IPS-18c (cell line): ENCODE results near the gene CCR4.
"Not testable (repeated sequence)": the region's sequence is repeated elsewhere in the genome, so short reads cannot be mapped to it uniquely, and the experiment has no call there.

ENCODE experiments used
- H3K4me3 ChIP-seq: 2 replicates; pipeline ENCODE4 v1.7.0; 2013; ENCODE audit warnings: low read depth, mild to moderate bottlenecking, low read length, moderate library complexity; ENCODE audit not compliant: insufficient read depth
- H3K9me3 ChIP-seq: one replicate; pipeline ENCODE4 v1.6.1; 2013; ENCODE audit warnings: mild to moderate bottlenecking, low read length, moderate library complexity; ENCODE audit not compliant: control insufficient read depth, insufficient read depth

Gene CCR4

DNA sequence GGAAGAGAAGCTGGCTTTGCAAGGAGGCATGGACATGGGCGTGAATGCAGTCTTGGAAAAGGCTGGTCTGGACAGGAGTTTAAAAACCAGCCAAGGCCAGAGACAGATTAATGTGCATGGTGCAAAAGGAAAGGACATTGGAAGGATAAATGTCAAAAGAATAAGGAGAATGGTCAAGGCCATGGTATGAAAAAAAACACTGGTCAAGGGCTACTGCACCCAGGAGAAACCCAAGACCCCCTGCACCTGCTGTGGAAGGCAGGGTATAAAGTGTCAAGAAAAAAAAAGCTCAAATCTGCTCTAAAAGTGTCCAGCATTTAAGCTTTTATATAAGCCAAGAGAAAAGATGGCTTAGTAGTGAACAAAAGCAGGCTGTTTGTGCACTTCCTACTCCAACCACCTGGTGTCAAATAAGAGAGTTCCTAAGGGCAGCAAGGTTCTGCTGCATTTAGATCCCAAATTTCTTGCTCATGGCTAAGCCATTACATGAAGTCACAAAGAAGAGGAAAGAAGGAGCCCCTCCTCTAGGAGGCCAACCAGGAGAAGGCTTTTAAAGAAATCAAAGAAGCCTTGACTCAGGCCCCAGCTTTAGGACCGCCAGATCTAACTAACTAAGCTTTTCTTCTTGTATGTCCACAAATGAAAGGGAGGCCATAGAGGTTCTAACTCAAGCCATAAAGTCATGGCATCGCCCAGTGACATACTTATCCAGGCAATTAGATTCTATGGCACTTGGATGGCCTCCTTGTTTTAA, 16.9 kb downstream of the CCR4 start:
- no peak overlapping the region for H3K4me3 ChIP-seq
- peaks cover 4% of the 10 kb centered on the region for H3K9me3 ChIP-seq

DNA sequence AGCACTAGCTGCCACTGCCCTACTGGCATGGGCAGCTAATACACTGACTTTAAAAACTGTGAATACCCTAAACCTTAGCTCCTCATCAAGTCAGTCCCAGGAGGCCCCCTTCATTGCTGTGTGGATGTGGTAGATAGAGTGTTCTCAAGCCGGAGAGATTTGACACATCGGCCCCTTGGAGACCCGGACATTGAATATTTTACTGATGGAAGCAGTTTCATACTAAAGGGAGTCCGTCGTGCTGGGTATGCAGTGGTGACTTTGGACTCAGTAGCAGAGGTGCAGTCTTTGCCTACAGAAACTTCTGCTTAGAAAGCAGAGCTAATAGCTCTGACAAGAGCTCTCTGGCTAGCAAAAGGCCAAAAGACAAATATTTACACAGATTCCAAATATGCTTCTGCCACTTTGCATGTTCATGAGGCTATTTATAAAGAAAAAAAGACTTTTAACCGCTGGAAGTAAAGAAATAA, 17.5 kb downstream of the CCR4 start:
- Histone ChIP-seq H3K9me3 (peaks cover 4% of the 10 kb centered on the region), H3K4me3 (no peak overlapping the region)

DNA sequence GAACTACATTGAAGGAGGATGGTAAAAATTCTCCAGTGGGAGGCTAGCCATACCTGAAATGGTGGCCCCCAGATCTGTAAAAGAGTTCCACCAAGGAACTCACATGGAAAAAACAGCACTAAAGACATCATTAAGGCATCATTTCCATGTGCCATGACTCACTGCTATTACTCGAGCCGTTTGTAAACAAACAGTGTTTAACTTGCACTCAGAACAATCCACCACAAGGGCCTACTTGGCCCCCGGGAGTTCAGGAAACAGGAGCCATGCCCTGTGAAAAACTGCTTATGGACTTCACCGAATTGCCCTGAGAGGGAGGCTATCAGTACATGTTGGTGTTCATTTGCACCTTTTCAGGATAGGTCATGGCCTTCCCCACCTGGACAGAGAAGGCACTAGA, 18.2 kb downstream of the CCR4 start:
- H3K4me3 ChIP-seq, result no peak overlapping the region

DNA sequence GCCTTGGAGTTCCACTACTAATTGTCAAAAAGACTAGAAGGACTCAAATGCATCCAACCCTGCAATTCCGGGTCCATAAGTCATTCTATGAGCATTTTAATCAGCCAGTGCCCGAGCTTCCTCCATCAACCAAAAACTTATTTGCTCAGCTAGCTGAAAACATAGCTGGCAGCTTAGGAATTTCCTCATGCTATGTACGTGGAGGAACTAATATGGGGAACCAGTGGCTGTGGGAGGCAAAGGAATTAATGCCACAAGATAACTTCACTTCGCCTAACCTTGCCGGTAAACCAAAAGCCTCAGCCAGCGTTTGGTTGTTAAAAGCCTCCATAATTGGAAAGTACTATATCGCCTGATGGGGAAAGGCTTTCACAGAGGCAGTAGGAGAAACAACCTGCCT, 19.8 kb downstream of the CCR4 start:
- H3K9me3 ChIP-seq, H3K4me3 ChIP-seq: not testable (repeated sequence)

More for the DNA sequence above, 18.2 kb downstream of the CCR4 start:
- H3K9me3 ChIP-seq, result peaks cover 4% of the 10 kb centered on the region

DNA sequence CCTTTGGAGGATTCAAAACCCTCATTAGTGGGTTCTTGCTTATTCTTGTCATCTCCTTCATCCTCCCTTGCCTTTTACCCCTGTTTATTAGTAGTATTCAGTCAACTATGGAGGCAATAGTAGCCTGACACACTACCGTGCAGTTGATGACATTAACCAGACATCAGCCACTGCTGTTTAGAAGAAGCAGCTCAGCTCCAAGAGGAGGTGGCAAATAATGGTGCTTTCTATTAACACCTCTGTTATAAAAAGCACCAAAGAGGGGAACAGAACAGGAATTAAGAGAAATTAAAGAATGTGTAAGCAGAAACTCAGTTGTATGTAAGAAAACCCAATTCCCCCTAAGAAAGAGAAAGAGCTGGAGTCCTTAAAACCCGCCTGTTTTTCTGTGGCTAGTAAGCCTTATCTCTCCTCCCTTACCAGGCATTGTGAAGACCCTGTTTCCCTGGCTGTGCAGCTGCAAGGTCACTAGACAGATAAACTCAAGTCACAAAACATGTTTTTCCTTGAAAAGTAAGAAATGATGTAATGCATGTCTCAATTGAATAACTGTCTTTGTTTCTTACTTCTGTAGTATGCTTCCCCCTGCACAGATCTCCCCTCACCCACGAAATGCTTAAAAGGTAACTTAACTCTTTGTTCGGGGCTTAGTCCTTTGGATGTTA, 21.2 kb downstream of the CCR4 start:
- H3K4me3 ChIP-seq, result no peak overlapping the region
- no peaks in the 10 kb centered on the region for H3K9me3 ChIP-seq

DNA sequence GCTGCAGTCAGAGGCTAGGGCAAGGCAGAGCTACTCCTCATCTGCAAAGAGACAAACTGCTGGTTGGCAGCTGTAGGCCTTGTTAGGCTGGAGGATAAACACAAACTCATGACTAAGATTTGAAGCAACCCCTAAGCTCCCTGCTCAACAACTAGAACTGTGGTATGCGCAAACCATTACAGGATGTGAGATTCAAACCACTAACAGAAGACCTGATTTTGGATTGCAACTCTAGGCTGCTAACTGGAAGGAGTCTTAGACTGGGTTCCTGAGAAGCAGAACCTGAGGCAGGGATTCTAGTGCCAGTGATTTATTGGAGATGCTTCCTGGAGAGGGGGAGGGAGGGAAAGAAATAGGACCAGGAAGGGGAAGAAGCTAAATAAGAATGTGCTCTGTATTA, 22.5 kb downstream of the CCR4 start:
- Histone ChIP-seq H3K9me3 (no peaks in the 10 kb centered on the region), H3K4me3 (no peak overlapping the region)

DNA sequence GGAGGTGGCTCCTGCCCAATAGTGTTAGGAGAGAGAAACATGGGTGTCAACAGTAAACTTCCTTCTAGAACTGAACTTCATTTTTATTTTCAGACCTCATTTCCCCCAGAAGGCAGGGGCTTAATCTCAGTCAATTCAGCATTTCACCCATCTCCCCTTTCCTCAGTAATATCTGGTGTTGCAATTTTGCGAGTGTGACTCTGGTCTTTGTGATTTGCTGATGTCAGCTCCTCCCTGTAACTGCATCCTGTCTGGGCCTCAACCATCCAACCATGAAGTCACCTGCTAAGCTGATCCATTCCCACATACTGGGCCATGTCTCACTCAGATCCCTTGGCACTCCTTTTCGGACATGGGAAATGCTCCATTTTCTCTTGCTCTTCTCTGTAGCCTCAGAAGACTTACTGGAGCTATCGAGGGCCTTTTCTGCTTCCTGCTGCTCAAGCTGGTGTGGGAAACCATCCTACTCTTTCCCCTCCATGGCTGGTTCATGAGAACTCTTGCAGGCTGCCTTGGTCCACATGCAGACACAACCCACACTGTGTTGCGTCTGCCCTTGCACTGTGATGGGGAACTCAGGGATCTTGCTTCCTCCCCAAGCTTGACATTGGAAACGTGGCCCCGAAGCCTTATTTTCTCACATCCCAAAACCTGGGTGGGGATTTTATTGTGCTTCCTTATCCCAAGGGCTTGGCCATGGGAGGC, 24.6 kb downstream of the CCR4 start:
- H3K9me3 ChIP-seq, result no peaks in the 10 kb centered on the region
- no peak overlapping the region for H3K4me3 ChIP-seq

DNA sequence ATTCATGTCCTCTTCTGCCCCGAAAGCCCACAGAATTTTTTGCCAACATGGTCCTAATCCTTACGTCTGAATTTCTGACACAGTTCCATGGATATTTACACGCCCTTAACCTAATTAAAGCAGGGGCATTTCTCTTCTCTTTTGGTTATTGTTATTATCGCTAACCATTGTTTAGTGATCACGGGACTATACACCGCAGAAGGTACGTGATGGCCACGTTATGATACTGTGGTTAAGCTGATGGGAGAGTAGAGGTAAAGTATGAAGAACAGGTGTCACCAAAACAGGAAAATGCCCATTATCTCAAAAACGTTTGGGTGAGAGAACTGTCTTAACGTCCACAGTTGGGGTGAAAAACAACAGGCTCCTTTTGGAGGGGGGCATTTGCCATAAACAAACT, 26.4 kb downstream of the CCR4 start:
- H3K9me3 ChIP-seq, result no peaks in the 10 kb centered on the region
- no peak overlapping the region for H3K4me3 ChIP-seq

DNA sequence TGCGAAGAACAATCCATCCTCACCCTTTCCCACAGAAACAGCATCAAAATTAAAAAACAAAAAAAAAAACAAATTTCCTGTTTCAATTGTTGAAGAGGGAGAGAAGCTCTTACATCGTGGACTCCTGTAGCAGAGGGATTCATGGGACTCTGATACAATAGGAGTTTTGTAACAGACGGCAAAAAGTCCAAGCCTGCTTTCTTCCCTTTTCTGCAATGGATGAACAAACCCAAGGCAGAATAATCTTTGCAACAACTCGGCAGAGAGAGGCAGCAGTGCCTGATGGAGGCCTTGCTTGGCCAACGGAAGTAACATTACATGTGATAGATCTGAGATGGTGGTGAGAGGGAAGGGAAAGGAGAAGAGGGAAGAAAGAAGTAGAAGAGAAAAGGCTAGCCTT, 26.9 kb downstream of the CCR4 start:
- H3K4me3 ChIP-seq, result no peak overlapping the region

DNA sequence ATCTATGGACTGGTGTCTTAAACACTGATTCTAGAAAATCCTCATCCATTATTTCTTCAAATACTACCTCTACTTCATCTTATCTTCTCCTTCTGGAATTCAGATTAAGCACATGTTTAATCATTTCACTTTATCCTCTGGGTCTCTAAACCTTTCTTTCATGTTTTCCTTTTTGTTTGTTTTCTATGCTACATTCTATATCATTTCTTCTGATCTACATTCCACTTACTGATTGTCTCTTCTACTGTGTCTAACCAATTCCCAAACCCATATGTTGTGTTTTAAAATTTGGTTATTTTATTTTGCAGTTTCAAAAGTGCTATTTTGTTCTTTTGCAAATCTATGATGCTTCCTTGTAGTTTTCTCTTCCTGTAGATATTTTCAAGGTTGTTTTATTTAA, 31.7 kb downstream of the CCR4 start:
- H3K4me3 ChIP-seq, result no peak overlapping the region
- H3K9me3 ChIP-seq, result no peaks in the 10 kb centered on the region

More for the DNA sequence above, 26.9 kb downstream of the CCR4 start:
- no peaks in the 10 kb centered on the region for H3K9me3 ChIP-seq

DNA sequence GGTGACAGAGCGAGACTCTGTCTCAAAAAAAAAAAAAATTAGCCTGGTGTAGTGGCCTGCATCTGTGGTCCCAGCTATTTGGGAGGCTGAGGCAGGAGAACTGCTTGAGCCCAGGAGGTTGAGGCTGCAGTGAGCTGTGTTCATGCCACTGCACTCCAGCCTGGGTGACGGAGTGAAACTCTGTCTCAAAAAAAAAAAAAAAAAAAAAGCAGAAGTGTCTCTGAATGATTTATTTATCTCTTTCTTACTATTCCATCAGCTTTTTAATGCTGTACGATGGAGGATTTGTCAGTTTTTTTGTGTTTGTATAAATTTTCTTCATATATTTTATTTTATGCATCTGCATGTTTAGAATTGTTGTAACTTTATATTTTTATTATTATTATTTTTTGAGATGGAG, 33.5 kb downstream of the CCR4 start:
- not testable (repeated sequence) for H3K4me3 ChIP-seq, H3K9me3 ChIP-seq

DNA sequence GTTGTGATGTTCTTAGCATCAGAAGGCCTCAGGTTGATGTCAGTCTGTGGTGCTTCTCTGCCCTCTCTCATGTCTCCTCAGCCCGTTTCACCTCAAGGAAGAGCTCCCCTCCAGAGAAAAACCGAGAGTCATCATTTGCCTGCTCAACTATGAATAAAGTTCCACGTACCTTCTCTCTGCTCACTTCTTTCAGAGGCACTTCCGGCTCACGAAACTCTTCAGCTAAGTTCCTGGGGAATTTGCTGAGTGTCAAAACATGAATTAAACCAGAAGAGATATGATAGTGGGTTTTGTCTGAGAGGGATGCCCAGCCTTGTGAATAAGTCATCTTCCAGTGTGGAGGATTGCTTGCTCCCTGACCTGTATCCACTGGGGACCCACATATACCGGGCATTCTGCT, 37.7 kb downstream of the CCR4 start:
- no peak overlapping the region for H3K4me3 ChIP-seq
- no peaks in the 10 kb centered on the region for H3K9me3 ChIP-seq

DNA sequence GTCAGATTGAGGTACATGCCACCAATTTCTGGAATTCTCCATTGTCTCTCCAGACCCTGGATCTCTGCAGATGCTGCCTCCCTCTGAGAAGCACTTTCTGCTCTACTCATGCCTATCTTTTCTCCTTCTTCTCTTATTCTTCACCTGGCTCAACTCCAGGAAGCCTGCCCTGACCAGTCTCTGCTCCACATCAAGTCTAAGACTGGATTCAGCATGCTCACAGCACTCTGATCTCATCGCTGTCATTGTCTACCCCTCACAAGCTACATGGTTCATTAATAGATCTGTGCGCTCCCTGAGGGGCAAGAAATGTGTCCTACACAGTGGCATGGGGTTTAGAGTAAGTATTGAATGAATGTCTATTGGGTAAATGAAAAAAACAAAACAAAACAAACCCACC, 38.7 kb downstream of the CCR4 start:
- Histone ChIP-seq H3K4me3 (no peak overlapping the region), H3K9me3 (no peaks in the 10 kb centered on the region)

DNA sequence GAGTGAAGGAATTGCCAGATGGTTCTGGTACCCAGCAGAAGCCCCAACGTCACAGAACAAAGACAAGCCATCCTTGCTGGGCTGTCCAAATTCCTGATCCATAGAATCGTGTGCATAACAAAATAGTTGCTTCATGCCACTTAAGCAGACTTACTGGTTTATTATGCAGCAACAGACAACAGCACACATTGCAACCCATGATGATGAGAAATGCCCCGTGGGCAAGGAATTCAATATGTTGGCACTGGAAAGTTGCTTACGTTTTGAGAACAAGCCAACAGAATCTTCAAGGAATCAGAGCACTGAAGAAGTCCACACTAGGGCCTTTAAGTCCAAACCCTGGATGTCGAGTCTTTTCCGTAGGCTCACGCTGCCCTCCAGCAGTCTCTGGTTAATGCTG, 40.3 kb downstream of the CCR4 start:
- Histone ChIP-seq H3K4me3 (no peak overlapping the region), H3K9me3 (no peaks in the 10 kb centered on the region)

DNA sequence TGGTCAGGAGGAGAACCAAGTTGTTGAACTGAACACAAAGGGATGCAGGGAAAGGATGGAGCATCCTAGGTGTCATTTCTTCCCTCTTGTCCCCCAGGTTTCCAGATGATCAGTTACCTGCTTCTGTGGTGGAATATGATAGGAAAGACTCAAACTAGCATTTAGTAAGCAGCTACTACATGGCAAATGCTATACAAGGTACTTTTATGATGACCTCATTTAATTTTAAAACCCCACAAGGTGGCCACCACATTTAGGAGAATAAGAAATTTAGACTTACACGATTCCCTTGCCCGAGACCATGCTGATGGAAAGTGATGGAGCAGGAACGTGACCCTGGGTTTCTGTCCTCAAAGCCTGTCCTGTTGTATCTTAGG, 40.9 kb downstream of the CCR4 start:
- no peak overlapping the region for H3K4me3 ChIP-seq
- H3K9me3 ChIP-seq, result no peaks in the 10 kb centered on the region

DNA sequence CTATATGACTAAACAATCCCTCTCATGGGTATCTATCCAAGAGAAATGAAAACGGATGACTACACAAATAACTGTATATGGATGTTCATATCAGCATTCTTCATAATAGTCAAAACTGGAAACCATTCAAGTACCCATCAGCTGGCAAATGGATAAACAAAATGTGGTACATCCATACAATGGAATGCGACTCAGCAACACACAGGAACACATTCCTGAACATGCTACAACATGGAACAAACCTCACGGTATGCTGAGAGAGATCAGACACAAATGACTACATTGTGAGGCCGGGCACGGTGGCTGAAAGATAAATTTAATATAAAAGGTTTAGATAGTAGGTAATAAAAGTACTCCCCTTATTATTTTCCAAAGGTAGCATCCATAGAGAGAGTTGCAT, 42.6 kb downstream of the CCR4 start:
- Histone ChIP-seq H3K9me3 (no peaks in the 10 kb centered on the region), H3K4me3 (no peak overlapping the region)

DNA sequence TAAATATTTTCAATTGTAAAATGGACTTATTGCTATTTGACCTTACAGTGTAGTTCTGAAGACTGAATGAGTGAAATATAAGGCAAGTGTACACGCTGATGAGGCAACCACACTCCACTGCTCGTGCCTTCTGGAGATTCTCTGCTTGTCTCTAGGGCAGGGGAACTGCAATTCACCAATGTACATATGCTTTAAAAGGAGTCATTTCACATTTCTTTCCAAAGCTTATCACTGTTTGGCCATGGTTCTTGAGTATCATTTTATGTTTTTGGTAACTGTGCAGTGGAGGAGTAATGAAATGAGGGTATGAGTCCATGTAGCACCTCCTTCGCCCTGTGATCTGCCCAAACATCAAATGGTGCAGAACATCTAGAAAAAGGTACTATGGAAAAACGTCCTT, 43.7 kb downstream of the CCR4 start:
- Histone ChIP-seq H3K4me3 (no peak overlapping the region), H3K9me3 (no peaks in the 10 kb centered on the region)

DNA sequence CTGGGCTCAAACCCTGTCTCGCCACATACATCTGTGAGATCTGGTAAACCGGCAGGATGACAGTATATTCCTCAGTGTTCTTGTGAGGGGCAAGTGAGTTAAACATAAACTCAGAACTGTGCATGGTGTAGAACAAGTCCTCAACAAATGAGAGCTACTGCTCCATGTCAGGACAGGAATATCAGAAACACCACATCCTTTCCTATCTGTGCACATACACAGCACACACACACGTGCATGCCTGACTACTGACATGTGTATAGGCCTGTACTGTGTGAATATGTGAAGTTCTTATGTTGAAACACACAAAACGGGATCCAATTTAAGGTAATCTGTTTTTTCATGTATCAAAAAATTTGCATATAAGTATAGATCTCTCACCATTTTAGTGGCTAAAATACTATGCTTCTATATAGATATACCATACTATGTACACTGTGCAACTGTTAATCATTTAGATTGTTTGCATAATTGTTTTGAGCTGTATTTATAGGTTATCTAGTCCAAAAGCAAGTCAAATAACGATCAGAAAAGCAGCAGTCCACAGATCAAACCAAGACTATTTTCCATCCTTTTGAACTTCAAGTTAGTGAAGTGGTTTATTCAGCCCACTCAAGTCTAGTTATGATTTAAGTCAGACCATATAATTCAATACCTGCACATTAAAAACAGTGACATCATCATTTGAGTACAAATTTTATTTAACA, 44.8 kb downstream of the CCR4 start:
- no peak overlapping the region for H3K4me3 ChIP-seq
- H3K9me3 ChIP-seq, result no peaks in the 10 kb centered on the region
